ENCODE results near the gene BOD1L1.

Gene BOD1L1

GRCh38 chr4:13537832-13538177, 89.7 kb downstream of the BOD1L1 start:
- DNase-seq: no peak

- DNase-seq: no peak
These were observed 90.3 kb downstream of the BOD1L1 start for GRCh38 chr4:13537011-13537831.

GRCh38 chr4:13536607-13537006, 90.9 kb downstream of the BOD1L1 start:
- DNase-seq: no peak

- no peak for DNase-seq
These were observed 91.7 kb downstream of the BOD1L1 start for GRCh38 chr4:13535708-13536361.

GRCh38 chr4:13535118-13535517, 92.4 kb downstream of the BOD1L1 start:
- no peak for DNase-seq

DNA sequence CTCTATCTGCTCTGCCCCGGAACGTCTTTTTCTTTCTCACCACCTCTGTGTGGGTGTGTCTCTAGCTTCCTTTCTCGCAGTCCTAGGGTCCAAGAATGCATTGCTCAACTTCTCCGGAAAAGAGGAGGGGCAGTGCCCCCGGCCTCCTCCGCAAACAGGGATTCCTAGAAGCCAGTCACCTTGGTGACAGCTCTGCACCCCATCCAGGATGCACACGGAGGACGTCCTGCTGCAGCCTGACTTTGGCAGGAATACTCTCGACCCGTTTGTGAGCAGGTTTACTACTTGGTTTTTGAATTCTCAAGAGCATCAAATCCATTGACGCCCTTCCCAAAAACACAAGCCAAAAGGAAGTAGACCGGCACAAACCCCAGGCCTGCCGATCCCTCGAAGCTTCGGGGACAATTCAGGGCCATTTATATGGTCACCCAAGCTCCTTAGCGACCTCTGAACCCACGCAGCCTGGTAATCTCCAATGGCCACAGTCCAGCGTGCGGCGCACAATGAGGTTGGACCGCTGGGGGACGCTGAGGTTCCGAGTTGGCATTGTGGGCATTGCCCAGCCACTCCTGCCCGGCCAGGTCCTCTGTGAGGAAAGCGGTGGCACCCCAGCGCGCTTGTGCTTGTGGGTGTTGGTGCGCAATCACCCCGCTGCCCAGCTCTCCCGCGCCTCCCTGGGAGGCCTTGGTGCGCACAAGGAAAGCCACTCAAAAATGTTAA, 93.0 kb downstream of the BOD1L1 start:
- DNase-seq: no peak

DNA sequence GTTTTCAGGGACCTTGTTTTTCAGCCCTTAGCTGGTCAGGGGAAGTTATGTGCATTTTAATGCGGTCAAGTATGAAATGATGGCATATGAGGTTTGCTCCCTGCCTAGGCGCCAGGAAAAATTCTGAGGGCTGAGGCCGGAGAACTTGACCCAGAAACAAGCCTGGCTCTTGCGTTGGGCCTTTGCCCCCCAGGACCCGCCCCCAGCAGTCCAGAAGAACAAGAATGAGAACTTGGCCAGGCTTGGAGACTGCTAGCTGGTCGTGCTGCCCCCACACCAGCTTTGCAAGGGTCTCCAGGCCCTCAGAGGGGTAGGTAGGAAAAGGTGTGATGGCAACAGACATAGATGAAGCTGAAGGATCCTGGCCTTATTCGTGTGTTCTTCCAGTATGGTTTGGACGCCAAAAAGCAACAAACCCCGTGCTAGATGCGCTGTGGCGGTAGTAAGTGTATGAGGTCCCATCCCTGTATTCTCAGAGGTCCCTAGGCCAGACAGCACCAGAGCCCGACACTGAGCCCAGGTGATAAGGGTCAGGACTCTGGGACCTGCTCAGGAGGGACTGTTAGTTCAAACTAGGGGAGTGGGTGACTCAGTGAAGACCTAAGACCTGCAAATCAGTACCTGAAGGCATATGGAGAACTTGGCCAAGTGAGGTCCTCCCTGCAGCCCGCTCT, 93.7 kb downstream of the BOD1L1 start:
- no peak for DNase-seq

DNA sequence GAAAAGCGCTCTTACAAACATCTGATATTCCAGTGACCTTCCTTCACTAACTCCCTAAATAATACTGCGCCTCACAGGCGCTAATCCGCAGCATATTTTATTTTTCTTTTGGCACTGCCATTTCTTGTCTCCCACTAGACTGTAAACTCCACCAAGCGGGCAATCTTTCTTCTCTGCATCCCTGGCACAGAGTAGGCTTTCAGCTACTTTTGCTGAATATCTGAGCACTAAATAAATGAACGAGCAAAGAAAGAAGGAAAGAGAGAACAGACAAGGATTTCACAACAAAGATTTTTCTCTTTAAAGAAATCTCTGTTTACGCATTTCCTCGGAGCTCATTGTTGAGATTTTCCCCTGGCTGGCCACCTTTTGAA, 95.9 kb downstream of the BOD1L1 start:
- no peak for DNase-seq

DNA sequence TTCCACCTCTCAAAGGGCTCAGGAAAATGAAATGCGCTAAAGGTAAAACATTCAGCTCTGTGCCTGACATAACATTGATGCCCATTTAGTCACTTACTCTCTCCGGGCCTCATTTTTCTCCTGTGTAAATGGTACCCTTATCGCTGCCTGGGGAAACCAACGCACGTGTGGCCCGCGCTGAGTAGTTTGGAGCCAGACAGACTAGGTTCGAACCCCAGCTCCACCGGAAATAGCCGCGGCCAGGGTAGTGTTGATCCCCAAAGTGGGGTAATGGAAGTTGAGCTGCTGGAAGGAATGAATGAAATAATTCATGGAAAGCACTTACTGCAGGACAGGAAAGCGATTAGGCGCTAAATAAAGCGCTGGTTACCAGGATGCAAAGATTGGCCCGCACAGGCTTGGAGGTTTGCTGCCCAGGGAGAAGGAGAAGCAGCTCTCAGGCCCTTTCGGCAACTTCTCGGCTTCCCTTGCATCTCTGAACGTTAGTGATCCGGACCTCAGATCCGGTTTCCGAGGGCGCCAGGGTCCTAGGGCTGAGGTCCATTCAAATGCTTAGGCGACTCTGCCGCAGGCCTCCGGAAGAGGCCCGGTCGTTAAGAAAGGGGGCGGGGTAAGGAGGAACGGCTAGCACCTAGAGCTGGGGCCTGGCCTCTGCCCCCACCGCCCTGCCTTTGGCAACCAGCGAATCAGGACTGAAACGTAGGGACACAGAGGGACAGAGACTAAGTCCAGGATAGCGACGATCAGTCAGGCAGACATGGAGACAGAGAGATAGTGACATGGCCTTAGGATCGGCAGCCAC, 96.5 kb downstream of the BOD1L1 start:
- DNase-seq: no peak

DNA sequence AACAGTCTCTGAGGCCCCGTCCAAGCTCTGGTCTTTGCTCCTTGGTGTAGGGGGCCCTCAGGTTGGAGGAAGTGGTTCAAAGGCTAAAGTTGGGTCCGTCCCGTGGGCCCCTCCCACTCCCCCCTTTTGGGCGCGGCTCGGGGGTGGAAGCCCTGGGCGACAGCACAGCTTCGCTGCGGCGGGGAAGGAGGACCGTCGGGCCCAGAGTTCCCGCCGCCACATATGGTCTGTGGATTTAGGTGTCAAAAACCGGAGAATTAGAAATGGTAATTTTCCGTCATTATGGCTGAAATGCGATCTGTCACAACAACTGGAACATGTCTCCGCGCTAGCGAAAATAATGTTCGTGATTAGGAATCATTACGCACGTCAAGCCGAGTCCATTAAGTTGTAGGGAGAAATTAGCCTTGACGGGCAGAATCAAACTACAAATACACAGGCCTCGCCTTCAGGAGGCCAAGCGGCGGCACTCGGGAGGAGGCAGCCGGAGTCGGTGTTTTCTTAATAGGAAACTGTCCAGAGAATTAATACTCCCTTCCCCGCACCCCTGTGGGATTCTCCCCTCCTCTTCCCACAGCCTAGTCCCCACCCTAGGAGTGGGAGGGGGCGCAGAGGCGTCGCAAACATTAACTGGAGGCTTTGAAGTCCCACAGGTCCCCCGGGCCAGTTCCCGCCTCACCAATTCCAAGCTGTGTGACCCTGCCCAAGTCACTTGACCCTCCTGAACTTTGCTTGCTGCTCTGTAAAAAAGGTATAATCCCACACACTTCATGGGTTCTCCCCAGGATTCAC, 98.2 kb downstream of the BOD1L1 start:
- no peak for DNase-seq

GRCh38 chr4:13528821-13529127, 98.8 kb downstream of the BOD1L1 start:
- no peak for DNase-seq

DNA sequence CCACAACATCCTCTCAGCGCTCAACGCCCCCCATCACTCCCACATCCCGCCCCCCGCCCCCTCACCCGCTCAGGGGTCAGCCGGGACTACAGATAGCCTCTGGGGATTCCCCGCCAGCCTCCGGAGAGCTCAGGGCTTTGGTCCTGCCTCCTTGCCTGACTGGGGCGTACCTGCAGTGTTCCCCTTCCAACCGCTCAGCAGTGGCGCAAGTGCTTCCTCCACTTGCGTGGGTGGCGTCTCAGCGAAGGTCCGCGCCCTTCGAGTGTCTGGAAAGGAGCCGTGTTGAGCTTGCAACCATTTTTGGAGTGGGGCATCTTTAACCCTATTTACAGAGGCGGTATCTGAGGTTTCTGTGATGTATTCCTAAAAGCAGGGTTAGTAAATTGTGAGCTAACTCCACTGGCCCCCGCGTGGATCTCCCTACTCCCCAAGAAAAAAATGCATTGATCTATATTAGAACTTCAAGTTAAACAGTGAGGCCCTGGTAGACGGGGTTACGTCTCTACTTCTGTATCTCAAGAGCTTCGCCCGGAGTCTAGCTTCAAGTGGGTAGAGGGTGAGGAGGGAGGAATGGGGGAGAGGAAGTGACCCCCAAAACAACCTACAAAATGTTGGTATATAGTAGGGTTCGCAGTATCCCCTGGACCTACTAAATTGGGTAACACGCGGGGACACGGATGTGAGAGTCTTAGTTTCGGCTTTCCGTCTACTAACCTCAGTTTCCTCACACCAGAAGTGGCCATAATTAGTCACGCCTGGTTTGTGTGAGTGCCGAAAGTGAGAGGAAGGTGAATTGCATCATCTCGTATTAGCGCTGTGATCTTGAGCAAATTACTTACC, 99.3 kb downstream of the BOD1L1 start:
- DNase-seq: no peak

GRCh38 chr4:13527192-13527980, 100.1 kb downstream of the BOD1L1 start:
- DNase-seq: no peak

DNA sequence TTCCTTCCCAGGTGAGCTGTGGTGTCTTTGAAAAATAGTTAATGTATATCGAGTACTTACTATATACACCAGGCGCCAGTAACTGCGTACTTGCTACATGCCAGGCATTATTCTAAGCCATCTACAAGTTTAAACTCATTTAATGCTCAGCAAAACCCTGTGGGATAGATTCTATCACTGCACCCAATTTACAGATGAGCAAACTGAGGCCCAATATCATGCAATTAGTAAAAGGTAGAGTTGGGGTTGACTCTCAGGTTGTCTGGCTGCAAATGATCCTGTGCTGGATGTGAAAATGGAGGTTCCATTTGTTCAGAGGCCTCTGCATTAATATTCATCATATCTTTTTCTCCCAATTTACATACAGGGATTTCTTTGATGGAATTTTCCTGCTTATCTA, 100.9 kb downstream of the BOD1L1 start:
- no peak for DNase-seq

- DNase-seq: no peak
These were observed 101.8 kb downstream of the BOD1L1 start for GRCh38 chr4:13525606-13526281.

DNA sequence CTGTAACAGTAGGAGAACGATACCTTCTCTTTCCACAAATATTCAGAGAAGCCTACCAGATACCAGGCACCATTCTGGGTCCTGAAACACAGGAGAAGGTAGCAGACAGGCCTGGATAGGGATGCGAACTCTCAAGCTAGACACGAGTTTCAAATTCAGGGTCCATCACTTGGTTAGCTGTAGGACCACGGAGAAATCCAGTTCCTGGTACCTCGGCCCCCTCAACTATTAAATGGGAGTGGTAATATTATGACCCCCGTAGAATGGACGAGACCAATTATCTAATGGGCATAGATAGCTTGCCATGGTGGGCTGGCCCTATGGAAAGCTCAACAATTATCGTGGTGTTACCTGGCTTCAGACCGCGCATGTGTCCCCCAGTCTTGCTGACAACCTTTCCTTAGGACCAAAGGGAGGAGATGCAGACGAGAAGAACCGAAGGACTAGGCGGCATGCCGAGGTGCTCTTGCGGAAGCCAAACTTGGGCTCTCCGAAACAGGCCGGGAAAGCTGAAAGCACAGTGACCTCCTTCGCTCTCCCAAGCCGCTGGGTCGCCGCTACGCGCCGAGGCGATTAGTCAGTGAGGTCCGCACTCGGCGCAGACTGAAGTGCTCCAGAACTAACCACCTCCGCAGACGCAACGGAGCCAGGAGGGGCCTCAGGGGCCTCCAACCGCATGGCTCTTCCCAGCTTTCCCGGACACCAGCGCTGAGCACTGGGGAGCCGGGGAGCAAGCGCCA, 102.9 kb downstream of the BOD1L1 start:
- DNase-seq: no peak

DNA sequence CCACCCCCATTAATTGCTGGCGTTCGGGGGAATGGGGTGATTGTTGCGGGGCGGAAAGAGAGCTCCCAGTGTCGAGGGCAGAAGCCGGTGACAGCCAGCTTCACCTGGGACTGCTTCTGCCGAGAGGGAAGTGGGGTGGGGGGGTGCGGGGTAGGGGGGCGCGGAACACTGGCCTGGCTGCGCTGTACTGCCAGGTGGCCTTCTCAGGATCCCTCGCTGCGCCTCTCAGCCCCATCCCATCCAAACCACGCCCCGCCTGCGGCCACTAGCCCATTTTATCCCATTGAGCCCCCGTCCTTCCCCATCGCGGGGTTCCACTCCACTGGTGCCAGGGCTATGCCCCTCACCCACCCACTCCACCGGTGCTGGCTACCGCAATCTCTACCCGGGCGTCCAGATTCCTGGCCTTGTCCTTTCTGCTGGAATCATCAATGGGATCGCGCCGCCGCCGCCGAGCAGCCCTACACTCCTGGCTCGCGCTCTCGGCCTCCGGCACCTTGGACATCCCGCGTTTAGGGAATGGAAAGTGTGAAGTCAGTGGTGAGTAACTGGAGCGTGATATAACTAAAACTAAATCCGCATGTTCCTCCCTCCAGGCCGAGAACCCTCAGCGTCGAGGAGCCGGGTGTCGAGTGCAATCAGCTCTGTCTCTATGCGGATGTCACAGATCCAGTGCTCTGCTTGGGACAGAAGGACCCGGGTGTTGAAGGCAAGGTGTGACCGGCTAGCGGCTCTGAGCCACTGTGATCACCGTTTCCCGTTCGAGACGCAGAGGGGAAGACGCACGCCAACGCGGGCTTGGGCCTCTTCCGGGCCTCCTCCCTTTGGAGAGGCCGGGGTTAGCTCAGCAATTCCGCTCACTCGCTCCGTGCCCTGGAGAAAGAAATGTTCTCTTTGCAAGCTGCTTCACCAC, 103.7 kb downstream of the BOD1L1 start:
- DNase-seq: no peak

- no peak for DNase-seq
These were observed 104.4 kb downstream of the BOD1L1 start for GRCh38 chr4:13523105-13523477.

Measured in NK-92 treated with Interleukin-12 subunit alpha and Interleukin-12 subunit beta, amount 100 ng/mL, for 24 hours (cell line).